GM19468 (cell line): ENCODE measurements around the gene METTL16.
"Not testable (repeated sequence)": the region's sequence is repeated elsewhere in the genome, so short reads cannot be mapped to it uniquely, and the experiment has no call there.

Experiments
- ATAC-seq: cut with Tn5 transposase; IDR thresholded peaks from one replicate; pipeline ENCODE4 v1.9.1; 2021; ENCODE audit warnings: mild to moderate bottlenecking, moderate library complexity, moderate number of reproducible peaks; ENCODE audit not compliant: unreplicated experiment; ENCODE audit errors: extremely low read depth

The METTL16 gene, protein sequence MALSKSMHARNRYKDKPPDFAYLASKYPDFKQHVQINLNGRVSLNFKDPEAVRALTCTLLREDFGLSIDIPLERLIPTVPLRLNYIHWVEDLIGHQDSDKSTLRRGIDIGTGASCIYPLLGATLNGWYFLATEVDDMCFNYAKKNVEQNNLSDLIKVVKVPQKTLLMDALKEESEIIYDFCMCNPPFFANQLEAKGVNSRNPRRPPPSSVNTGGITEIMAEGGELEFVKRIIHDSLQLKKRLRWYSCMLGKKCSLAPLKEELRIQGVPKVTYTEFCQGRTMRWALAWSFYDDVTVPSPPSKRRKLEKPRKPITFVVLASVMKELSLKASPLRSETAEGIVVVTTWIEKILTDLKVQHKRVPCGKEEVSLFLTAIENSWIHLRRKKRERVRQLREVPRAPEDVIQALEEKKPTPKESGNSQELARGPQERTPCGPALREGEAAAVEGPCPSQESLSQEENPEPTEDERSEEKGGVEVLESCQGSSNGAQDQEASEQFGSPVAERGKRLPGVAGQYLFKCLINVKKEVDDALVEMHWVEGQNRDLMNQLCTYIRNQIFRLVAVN

DNA sequence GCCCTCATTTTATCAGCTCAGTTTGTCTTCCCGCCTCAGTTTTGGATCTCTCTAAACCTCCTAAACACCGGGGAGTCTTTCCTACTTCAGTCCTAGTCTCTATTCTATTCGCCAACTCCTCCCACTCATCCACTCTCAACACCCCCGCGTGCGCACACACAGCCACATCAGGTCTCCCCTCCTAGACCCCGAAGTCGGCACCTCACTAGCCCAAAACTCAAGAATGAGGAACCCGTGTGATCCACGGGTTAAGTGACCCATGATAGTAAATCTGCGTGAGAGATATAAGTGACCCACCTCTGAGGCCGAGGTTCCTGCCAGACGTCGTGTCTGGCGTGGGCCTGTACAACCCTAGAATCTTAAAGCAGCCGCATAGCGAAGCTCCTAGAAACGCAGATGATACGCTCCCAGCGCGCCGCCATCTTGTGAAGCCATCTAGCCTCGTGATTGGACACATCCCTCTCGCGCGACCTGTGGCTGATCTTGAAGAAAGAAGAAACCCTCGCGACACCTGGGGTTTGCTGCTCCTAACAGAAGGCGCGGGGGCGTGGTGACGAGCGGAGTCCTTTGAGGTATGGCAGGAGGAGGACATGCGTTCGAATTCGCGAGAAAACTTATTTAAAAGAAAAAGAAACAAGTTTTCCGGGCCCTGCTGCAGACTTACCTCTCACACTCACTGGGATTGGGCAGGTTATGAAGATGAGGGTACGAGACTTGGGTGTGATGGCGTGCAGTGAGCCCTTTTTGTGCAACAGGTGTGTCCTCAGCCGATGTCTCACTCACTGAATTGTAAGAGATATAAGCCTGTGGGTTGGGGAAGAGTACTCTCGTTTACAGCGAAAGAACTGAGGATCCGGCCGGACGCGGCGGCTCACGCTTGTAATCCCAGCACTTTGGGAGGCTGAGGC is at the start of gene METTL16:
Gene METTL16, minus strand, starts transcription at position 427 of the 908 bp plus-strand sequence. CDS start 9,557 bp downstream, outside the sequence.
- peak; percentile 81 for ATAC-seq

DNA sequence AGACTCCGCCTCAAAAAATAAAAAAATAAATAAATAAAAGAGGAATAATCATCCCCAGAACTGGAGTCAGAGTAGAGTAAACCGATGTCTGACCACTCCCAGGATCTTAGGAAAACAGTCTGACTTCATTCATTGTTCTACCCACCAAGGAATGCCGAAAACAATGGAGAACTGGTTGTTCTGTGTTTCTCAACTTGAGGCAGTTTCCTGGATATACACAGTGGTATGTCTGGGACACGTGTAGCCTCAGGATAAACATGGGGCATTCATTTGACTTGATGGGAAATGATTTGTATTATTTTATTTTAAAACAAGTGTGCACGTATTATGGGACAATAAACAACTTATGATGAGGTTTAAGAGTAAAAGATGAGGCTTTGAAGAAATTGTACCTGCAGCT is 49.0 kb upstream of the METTL16 start:
- ATAC-seq: no peak

DNA sequence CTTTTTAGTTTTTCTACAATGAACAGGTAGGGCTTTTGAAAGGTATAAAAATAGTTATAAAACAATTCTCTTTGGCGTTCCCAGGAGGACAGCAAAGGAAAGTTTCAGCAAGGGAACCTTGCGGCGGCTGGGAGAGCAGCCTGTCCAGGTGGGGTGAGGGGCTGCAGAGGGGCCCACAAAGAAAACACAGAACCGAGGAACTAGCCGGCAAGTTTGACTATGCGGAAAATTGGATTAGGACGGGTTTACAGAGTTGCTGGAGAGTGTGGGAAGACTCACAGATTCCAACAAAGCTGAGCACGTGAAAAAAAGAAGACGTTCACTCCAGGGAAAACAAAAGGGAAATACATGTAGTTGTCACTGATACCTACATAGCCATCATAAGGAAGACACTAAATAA is 40.2 kb upstream of the METTL16 start:
- no peak for ATAC-seq

DNA sequence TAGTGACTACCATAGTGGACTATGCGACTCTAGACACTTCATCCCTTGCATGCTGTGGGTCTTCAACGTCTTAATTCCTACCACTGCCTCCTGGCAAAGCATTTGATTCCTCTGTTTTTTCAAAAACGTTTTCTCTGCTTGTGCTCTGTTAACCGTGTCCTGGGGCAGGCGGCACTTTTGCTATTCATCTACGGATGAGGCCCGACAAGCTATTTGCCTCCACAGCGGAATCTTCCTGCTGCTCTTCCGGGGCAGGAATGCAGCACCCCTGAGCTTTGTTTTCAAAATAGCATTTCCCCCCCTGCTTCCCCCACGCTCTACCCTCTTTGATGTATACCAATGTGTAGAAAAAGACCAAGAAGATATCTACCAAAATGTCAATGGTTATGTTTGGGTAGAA is 39.8 kb upstream of the METTL16 start:
- no peak for ATAC-seq

DNA sequence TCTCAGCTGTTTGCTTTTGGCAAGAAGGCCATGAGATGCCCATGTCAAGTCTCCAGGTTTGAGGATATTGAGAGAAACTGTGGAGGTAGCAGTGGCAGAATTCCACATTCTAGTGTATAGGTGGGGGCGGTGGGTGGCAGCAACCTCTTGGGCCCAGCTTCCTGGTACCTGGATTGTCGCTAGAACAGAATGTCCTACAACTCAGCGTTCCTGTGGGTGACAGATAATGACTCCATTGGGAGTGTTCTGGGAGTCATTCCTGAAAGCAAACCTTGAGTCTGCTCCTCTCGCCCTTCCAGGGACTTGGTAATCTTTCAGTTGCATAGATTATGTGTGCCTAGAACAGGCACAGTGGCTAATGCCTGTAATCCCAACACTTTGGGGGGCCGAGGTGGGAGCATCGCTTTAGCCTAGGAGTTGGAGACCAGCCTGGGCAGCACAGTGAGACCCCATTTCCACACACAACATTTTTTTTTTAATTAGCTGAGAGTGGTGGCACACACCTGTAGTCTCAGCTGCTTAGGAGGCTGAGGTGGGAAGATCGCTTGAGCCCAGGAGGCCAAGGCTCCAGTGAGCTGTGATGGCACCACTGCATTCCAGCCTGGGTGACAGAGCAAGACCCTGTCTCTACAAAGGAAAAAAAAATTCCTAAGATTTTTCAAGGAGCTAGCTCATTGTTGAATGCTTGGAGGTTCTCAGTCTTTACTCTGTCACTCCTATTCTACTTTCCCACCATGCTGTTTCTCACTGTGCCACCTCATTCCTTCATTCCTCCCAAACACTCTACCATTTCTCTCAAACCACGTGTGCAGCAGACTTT is 37.9 kb upstream of the METTL16 start:
- no peak for ATAC-seq

DNA sequence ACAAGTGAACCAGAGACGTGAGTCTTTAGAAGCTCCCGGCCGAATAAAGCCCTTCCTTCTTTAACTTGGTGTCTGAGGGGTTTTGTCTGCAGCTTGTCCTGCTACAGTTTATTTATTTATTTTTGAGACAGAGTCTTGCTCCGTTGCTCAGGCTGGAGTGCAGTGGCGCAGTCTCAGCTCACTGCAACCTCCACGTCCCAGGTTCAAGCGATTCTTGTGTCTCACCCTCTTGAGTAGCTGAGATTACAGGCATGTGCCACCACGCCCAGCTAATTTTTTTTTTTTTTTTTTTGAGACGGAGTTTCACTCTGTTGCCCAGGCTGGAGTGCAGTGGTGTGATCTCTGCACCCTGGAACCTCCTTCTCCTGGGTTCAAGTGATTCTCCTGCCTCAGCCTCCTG is 36.3 kb upstream of the METTL16 start:
- not testable (repeated sequence) for ATAC-seq

DNA sequence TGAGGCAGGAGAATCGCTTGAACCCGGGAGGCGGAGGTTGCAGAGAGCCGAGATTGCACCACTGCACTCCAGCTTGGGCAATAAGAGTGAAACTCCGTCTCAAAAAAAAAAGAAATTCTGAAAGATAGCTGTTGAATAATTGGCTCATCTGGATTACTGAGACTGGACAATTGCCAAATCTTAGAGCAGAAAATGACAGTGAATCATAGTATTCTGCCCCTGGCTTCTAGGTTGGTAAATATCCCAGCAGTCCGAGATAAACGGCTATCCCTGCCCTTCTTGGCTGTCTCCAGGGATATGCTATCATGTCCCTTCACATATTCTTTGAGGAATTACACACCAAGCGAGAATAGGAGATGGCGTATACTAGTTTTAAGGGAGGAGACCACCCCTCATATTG is 35.5 kb upstream of the METTL16 start:
- no peak for ATAC-seq

DNA sequence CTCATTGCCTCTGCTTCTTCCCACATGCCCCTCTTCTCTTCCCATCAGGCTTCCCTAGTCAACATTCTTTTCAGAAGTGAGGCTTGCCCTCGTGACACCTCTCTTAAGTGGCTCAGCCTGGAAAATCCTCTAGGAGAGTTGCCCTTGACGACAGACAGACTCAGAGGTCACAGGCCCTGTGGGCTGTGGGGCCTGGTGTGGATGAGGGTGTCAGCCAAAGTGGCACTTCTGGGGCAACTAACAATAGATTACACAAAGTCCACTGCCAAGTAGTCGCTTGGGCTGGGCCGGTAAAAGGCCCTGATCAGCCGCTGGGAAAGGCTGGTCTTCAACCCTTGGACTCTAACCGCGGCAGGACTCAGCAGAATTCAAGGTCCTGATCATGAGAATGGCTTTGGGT is 33.7 kb upstream of the METTL16 start:
- no peak for ATAC-seq

DNA sequence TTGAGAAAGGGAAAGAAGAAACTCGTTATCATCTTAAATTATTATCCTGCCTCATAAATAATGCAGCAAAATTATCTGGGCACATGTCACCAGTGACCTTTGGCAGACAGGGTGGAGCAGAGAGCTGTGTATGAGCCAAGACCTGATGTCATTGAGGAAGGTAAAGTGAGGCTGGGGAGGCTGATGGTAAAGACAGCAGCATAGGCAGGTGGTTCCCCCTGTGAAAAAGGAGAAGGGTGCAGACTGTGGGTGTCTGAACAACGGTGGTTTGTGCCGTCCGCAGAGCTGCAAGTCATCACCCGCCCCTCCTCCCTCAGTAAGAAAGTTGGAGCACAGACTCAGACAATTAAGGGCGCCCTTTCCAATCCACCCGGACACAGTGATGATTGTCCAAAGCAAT is 30.8 kb upstream of the METTL16 start:
- no peak for ATAC-seq

DNA sequence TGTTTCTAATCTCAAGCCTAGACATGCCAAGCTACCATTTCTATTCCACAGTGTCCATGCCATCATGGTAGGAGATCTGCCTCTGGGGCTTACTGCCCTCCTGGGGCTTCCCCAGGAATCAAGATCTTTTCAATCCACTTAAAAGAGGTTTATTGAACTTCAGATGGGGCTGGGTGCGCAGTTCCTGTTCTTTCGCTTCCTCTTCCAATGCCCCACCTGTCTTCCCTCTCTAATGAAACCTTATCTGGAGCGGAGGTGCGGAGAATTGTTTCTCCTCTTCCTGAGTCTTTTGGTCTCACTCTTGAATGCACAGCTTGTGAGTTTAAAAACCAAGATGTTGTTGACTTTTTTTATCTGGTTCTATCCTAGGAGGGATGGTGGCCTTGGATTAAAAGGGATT is 30.4 kb upstream of the METTL16 start:
- no peak for ATAC-seq

DNA sequence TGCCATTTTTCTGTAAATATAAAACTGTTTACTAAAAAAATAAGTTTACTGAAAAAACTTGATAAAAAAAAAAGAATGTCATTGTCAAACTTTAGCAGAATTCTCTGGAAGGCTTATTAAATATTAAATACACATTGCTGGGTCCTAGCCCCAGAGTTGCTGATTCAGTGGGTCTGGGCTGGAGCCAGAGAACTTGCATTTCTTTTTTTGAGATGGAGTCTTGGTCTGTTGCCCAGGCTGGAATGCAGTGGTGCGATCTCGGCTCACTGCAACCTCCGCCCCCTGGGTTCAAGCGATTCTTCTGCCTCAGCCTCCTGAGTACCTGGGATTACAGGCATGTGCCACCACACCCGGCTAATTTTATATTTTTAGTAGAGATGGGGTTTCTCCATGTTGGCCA is 25.9 kb upstream of the METTL16 start:
- not testable (repeated sequence) for ATAC-seq

DNA sequence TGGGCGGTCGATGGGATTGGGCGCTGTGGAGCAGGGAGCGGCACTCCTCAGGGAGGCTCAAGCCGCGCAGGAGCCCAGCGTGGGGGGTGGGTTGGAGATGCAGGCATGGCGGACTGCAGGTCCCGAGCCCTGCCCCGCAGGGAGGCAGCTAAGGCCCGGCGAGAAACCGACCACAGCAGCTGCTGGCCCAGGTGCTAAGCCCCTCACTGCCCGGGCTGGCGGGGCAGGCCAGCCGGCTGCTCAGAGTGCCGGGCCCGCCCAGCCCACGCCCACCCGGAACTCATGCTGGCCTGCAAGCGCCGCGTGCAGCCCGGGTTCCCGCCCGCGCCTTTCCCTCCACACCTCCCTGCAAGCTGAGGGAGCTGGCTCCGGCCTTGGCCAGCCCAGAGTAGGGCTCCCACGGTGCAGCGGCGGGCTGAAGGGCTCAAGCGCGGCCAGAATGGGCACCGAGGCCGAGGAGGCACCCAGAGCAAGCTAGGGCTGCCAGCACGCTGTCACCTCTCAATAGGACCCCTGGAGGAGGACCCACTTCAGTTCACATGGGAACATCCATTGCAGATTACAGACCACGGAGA is 20.5 kb upstream of the METTL16 start:
- ATAC-seq: no peak

DNA sequence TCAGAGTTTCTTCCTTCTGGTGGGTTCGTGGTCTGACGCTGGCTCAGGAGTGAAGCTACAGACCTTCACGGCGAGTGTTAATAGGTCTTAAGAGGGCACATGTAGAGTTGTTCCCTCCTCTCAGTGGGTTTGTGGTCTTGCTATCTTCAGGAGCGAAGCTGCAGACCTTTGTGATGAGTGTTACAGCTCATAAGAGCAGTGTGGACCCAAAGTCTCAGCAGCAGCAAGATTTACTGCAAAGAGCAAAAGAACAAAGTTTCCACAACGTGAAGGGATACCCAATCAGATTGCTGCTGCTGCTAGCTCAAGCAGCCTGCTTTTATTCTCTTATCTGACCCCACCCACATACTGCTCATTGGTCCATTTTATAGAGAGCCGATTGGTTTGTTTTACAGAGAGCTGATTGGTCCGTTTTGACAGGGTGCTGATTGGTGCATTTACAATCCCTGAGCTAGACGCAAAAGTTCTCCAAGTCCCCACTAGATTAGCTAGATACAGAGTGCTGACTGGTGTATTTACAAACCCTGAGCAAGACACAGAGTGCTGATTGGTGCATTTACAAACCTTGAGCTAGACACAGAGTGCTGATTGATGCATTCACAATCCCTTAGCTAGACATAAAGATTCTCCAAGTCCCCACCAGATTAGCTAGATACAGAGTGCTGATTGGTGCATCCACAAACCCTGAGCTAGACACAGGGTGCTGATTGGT is 19.7 kb upstream of the METTL16 start:
- not testable (repeated sequence) for ATAC-seq

DNA sequence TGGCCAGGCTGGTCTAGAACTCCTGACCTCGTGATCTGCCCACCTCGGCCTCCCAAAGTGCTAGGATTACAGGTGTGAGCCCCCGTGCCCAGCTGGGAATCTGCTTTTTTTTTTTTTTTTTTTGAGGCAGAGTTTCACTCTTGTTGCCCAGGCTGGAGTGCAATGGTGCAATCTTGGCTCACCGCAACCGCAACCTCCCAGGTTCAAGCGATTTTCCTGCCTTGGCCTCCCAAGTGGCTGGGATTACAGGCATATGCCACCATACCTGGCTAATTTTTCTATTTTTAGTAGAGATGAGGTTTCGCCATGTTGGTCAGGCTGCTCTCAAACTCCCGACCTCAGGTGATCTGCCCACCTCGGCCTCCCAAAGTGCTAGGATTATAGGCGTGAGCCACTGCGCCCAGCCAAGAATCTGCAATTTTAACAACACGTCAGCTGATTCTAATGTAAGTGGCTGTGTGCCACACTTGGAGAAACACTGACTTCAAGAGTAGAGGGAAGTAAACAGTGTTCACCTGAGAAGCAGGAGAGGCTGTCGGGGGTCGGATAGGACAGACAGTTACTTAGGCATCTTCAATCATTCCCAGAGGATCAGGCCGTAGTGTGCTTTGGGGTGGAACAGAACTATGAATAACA is 10.2 kb upstream of the METTL16 start:
- not testable (repeated sequence) for ATAC-seq

DNA sequence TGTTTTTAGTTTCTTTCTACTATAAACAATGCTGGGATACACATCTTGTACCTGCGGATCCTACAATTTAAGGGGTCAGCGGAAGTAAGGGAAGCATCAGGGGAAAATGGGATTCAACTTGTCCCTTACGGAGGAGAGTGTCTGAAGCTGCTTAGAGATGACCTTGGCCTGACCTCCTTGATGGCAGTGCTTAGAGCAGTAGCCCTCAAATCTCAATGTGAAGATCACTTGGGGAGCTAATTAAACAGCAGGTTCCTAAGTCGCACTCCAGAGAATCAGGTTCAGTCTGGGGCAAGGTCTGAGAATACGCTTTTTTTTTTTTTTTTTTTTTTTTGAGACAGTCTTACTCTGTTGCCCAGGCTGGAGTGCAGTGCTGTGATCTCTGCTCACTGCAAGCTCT is 9.6 kb upstream of the METTL16 start:
- no peak for ATAC-seq

DNA sequence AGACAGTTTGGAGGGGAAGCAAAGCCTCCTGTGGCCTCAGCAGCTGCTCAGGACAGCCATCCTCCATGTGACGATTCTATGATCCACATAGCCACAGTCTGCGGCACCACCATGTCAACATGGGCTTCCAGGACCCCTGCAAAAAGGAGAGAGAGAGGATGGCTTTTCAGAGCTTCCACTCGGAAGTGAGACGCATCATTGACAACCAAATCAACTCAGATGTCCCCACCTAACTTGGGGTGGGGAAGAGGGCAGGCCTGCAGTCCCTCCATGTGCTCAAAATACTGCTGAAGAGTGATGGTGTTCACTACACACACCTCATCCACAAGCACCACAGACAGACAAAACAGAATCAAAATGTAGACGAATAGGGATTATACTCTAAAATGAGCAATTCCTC is 5.9 kb upstream of the METTL16 start:
- ATAC-seq: no peak

DNA sequence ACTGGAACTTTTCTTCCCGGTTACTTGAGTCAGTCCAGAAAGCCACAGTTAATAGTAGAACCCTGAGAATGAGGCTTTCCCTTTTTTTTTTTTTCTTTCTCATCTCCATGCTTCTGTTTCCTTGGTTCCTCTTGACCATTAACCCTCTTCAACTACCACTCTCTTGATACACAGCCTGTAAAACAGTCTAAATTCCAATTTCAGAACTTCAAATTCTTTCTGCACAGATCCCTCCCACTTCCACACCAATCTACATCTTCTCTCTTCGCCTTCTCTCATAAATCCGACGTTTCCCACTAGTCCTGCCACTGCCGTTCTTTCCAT is 588 bp downstream of the METTL16 start:
- no peak for ATAC-seq

DNA sequence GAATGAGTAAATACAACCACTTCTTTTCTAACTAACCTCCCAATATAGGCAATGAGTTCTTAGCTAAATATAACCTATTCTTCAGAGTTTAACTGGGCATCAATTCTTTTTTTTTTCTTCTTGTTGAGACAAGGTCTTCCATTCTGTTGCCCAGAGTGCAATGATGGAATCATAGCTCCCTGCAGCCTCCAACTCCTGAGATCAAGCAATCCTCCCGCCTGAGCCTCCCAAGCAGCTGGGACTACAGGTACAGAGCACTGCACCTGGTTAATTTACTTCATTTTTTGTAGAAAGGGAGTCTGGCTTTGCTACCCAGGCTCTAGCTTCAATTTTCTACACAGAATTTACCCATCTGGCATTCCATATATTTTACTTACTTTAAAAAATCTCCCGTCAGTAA is 1.1 kb downstream of the METTL16 start:
- ATAC-seq: no peak

DNA sequence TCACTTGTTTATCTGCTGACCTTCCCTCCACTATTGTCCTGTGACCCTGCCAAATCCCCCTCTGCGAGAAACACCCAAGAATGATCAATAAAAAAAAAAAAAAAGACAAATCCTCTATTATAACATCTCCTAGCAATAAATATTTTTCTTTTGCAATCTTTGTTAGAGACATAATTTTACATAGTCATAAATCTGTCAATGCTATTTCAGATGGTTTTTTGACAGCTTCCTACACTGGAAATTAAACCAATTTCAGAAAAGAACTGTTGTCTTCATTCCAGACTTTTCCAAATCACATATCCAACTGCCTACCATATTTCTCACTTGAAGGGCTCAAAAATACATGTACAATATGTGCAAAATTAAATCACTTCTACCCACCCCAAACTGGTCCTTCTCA is 3.7 kb downstream of the METTL16 start:
- no peak for ATAC-seq
